GM19463 (cell line): ENCODE results near the gene NEK10.

Experiments used
- ATAC-seq: cut with Tn5 transposase; IDR thresholded peaks from one replicate; pipeline ENCODE4 v1.9.1; 2021; ENCODE audit warnings: mild to moderate bottlenecking, moderate library complexity; ENCODE audit not compliant: unreplicated experiment

The NEK10 gene

GRCh38 chr3:27115352-27115751, 253.8 kb downstream of the NEK10 start:
- no peak for ATAC-seq

- no peak for ATAC-seq
Measured at GRCh38 chr3:27114684-27115083, 254.5 kb downstream of the NEK10 start.

- no peak for ATAC-seq
Measured at GRCh38 chr3:27114129-27114528, 255.1 kb downstream of the NEK10 start.

GRCh38 chr3:27110020-27110419, 259.2 kb downstream of the NEK10 start:
- no peak for ATAC-seq

GRCh38 chr3:27108322-27108721, 260.9 kb downstream of the NEK10 start:
- ATAC-seq = no peak

GRCh38 chr3:27105904-27106303, 263.3 kb downstream of the NEK10 start:
- no peak for ATAC-seq

- no peak for ATAC-seq
Measured at GRCh38 chr3:27097182-27097581, 272.0 kb downstream of the NEK10 start.

- no peak for ATAC-seq
Measured at GRCh38 chr3:27095553-27096222, 273.5 kb downstream of the NEK10 start.

- ATAC-seq = no peak
Measured at GRCh38 chr3:27094721-27095120, 274.5 kb downstream of the NEK10 start.

GRCh38 chr3:27093771-27094170, 275.4 kb downstream of the NEK10 start:
- ATAC-seq = no peak

GRCh38 chr3:27090275-27091041, 278.7 kb downstream of the NEK10 start:
- ATAC-seq = no peak

- ATAC-seq = no peak
Measured at GRCh38 chr3:27089645-27090044, 279.5 kb downstream of the NEK10 start.

GRCh38 chr3:27089068-27089467, 280.1 kb downstream of the NEK10 start:
- no peak for ATAC-seq

- no peak for ATAC-seq
Measured at GRCh38 chr3:27085829-27086730, 283.1 kb downstream of the NEK10 start.

GRCh38 chr3:27081992-27082607, 287.1 kb downstream of the NEK10 start:
- ATAC-seq = no peak

GRCh38 chr3:27081566-27081965, 287.6 kb downstream of the NEK10 start:
- ATAC-seq = no peak

- no peak for ATAC-seq
Measured at GRCh38 chr3:27080258-27080525, 289.0 kb downstream of the NEK10 start.

- ATAC-seq = no peak
Measured at GRCh38 chr3:27079427-27080257, 289.5 kb downstream of the NEK10 start.

- no peak for ATAC-seq
Measured at GRCh38 chr3:27078246-27078913, 290.8 kb downstream of the NEK10 start.
